AG09319 (cell line): ENCODE measurements around the gene GPR139.

Source experiments
- DNase-seq: peaks from one replicate; pipeline ENCODE4 v3.0.0-alpha.2; 2010; ENCODE audit warnings: low read depth; ENCODE audit errors: extremely low read depth
- CTCF ChIP-seq: IDR thresholded peaks from 2 replicates; pipeline ENCODE4 v1.5.1; 2011; ENCODE audit warnings: low read depth, mild to moderate bottlenecking, inconsistent platforms, low read length, moderate library complexity

The GPR139 gene

GRCh38 chr16:19984135-19984534, 89.6 kb downstream of the GPR139 start:
- TF ChIP-seq CTCF = no peak
- DNase-seq = no peak
